ENCODE data around the gene MCCC2.
"Not testable (repeated sequence)": the region's sequence is repeated elsewhere in the genome, so short reads cannot be mapped to it uniquely, and the experiment has no call there.

Gene MCCC2

DNA sequence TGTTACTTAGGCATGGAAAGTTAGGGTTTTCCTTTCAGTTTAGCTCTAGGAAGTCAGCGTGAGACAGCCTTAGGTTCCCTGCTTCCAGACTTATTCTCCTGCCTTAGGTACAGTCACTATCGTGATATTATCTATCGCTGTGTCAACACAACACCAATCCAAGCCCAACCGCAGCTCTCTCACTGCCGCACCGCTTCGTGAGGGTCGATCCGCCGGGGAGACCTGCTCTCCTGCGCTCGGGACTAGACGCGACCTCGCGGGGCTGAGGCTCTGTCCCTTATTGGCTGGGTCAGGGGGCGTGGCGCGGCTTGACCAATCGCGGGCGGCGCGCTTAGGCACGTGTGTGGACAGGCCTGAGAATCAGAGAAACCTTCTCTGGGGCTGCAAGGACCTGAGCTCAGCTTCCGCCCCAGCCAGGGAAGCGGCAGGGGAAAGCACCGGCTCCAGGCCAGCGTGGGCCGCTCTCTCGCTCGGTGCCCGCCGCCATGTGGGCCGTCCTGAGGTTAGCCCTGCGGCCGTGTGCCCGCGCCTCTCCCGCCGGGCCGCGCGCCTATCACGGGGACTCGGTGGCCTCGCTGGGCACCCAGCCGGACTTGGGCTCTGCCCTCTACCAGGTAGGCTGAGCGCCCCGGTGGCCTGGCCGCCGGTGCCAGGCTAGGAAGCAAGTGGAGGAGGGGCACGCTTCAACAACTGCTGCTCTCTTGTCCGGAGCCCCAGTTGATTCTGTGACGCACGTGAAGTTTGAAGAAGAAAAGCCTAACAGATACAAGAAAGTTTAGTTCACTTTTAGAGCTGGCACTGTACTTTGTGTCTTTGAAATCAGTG lies at the start of gene MCCC2:
TSS of gene MCCC2 (plus strand) at position 400 of the 825 bp plus-strand sequence. CDS start at position 486, 86 bp downstream.
- in situ Hi-C loops (cut with HindIII; ENCODE audit: low pct_ligation_motif_present, low pct_unique_long_range_greater_than_20kb, low sequenced_read_pairs): no loop called here
- peak; percentile 95 for DNase-seq

DNA sequence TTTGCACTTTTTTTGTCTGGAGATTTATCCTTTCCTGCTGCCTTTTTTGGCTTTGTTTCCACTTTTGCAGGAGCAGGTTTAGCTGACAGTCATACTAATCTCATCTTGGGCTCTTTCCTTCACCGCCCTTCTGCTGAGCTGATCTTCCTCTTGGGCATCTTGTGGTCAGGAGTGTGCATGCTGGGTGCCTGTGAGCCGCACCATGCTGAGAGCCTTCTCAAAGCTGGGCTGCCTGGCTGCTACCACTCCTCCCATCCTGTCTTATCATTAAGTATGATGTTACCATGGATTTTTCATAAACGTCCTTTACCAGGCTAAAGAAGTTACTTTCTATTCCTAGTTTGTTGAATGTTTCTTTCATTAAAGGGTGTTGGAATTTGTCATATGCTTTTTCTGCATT lies 49.5 kb upstream of the MCCC2 start:
- no peak for DNase-seq
- in situ Hi-C loops (cut with HindIII; ENCODE audit: low pct_ligation_motif_present, low pct_unique_long_range_greater_than_20kb, low sequenced_read_pairs): no loop called here

DNA sequence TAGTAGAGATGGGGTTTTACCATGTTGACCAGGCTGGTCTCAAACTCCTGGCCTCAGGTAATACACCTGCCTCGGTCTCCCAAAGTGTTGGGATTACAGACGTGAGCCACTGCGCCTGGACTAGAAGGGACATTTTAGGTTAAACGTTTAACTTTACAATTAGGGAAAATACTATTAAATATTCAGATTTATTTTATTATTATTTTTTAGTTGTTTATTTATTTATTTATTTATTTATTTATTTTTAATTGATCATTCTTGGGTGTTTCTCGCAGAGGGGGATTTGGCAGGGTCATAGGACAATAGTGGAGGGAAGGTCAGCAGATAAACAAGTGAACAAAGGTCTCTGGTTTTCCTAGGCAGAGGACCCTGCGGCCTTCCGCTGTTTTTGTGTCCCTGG lies 36.3 kb upstream of the MCCC2 start:
- DNase-seq; in situ Hi-C loops (cut with HindIII; ENCODE audit: low pct_ligation_motif_present, low pct_unique_long_range_greater_than_20kb, low sequenced_read_pairs): not testable (repeated sequence)

DNA sequence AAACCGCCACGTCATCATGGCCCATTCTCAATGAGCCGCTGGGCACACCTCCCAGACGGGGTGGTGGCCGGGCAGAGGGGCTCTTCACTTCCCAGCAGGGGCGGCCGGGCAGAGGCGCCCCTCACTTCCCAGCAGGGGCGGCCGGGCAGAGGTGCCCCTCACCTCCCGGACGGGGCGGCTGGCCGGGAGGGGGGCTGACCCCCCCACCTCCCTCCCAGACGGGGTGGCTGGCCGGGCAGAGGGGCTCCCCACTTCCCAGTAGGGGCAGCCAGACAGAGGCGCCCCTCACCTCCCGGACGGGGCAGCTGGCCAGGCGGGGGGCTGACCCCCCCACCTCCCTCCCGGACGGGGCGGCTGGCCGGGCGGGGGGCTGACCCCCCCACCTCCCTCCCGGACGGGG lies 35.6 kb upstream of the MCCC2 start:
- DNase-seq; in situ Hi-C loops (cut with HindIII; ENCODE audit: low pct_ligation_motif_present, low pct_unique_long_range_greater_than_20kb, low sequenced_read_pairs): not testable (repeated sequence)

DNA sequence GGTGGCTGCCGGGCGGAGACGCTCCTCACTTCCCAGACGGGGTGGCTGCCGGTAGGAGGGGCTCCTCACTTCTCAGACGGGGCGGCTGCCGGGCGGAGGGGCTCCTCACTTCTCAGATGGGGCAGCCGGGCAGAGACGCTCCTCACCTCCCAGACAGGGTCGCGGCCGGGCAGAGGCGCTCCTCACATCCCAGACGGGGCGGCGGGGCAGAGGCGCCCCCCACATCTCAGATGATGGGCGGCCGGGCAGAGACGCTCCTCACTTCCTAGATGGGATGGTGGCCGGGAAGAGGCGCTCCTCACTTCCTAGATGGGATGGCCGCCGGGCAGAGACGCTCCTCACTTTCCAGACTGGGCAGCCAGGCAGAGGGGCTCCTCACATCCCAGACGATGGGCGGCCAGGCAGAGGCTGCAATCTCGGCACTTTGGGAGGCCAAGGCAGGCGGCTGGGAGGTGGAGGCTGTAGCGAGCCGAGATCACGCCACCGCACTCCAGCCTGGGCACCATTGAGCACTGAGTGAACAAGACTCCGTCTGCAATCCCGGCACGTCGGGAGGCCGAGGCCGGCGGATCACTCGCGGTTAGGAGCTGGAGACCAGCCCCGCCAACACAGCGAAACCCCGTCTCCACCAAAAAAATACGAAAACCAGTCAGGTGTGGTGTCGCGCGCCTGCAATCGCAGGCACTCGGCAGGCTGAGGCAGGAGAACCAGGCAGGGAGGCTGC lies 35.0 kb upstream of the MCCC2 start:
- in situ Hi-C loops (cut with HindIII; ENCODE audit: low pct_ligation_motif_present, low pct_unique_long_range_greater_than_20kb, low sequenced_read_pairs); DNase-seq: not testable (repeated sequence)

DNA sequence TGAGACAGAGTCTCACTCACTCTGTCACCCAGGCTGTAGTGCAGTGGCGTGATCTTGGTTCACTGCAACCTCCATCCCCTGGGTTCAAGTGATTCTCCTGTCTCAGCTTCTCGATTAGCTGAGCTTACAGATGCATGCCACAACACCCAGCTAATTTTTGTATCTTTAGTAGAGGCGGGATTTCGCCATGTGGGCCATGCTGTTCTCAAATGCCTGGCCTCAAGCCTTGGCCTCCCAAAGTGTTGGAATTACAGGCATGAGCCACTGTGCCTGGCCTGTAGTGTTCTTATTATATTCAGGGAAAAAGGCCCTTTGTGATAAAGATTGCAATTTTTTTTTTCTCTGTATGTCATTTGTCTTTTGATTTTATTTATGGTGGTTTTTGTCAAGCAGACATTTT lies 24.0 kb upstream of the MCCC2 start:
- in situ Hi-C loops (cut with HindIII; ENCODE audit: low pct_ligation_motif_present, low pct_unique_long_range_greater_than_20kb, low sequenced_read_pairs): no loop called here
- DNase-seq: no peak

DNA sequence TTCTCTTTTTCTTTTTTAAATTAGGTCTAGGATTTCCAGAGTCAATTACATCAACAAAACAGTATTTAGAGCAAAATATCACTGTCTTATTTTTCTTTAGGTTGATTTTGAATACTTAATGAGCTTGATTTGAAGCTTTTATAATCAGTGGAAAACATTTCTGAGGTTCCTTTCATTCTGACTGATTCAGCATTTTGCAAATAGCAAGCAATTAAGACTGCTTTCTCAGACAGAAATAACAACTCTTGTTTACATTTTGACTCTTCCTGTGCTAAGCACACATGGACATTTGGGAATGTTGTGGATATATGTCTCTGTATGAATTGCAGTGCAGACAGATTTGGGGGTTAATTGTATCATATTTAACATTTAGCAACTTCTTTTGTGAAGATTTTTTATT lies 22.2 kb upstream of the MCCC2 start:
- in situ Hi-C loops (cut with HindIII; ENCODE audit: low pct_ligation_motif_present, low pct_unique_long_range_greater_than_20kb, low sequenced_read_pairs): no loop called here
- no peak for DNase-seq

DNA sequence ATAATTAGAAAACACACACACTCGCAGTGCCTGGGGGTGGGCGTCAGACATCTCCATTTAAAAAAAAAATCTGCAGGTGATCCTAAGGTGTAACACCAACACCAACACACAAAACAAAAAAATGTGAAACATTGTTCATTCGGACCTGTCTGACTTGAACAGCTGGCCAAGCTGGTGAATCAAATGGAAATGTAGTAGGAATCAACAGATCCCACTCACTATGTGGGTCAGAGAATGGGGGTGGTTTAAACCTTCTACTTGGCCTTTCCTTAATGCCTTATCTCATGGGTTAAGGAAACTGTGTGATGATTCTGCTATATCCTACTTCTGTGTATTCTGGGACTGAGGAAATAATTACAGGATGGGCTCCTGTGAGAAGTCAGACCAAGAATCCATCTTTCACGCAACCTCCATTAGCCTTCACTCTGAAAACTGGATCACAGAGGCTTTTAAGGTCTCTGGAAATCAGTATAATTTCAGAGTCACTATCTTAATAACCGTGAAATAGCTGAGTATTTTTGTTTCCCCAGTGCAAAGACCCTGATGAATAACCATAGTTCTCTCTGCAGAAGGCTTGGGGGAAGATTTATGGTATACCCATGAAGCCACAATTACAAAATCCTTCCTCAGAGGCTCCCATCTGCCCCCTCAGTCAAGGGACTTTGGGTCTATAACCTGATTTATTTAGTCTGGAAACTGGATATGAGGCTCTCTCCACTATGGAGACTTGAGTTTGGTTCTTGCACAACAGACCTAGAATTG lies 17.2 kb upstream of the MCCC2 start:
- DNase-seq: no peak
- in situ Hi-C loops (cut with HindIII; ENCODE audit: low pct_ligation_motif_present, low pct_unique_long_range_greater_than_20kb, low sequenced_read_pairs): no loop called here

DNA sequence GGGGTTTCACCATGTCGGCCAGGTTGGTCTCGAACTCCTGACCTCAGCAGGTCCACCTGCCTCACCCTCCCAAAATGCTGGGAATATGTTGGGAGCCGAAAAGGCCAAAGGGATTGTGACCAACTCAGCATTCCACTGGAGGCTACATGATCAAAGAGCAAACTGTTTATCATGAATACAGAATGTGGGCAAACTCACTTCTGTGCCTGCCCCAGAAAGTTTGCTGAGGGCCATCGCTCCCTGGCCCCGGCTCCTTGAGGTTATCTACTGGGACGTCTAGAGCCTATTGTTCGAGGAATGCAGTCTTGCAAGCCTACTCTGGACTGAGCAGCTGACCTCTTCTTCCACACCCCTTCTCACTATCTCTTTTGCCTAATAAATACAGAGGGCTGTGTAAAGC lies 15.3 kb upstream of the MCCC2 start:
- in situ Hi-C loops (cut with HindIII; ENCODE audit: low pct_ligation_motif_present, low pct_unique_long_range_greater_than_20kb, low sequenced_read_pairs); DNase-seq: not testable (repeated sequence)

DNA sequence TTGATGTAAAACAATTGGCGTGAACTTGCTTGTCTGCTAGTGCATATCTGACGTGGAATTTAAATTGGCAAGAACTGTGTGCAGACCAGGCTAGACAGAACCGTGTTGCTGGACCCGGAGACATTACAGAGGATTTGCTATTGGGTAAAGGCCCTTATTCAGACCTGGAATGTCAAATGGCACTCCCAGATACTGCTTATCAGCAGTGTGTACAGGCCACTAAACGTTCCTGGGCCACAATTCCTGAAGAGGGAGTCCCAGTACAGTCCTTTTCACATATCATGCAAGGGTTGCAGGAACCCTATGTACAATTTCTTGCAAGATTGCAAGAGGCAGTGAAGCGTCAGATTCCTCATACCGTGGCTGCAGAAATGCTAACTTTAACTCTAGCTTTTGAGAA lies 13.5 kb upstream of the MCCC2 start:
- in situ Hi-C loops (cut with HindIII; ENCODE audit: low pct_ligation_motif_present, low pct_unique_long_range_greater_than_20kb, low sequenced_read_pairs): no loop called here
- DNase-seq: no peak

DNA sequence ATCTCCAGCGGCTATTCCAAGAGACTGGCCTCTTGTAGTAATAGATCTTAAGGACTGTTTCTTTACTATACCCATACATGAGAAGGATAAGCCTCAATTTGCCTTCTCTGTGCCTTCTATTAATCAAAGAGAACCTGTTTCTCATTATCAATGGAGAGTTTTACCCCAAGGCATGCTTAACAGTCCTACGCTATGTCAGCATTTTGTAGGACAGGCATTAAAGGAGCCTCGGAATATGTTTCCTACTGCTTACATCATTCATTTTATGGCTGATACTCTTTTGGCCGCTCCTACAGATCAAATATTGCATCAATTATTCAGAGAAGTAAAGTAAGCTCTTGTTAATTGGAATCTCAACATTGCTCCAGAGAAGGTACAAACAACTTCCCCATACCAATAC lies 11.6 kb upstream of the MCCC2 start:
- DNase-seq; in situ Hi-C loops (cut with HindIII; ENCODE audit: low pct_ligation_motif_present, low pct_unique_long_range_greater_than_20kb, low sequenced_read_pairs): not testable (repeated sequence)

DNA sequence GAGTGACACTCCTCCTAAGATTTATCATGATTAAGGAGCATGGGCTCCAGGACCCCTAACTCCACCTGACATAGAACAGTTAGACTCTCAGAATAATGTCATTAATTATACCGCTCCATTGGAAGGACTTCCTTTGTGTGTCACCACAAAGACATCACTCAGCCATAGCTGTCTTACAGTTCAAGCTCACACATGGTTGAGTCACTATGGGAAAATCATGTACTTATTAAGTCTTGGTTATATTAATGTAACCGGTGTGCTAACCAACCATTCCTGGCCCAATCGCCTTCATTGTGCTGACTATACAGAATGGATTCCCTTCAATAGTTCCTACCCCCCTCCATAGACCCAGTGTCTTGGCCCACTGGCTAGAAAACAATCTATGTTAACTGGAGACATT lies 10.9 kb upstream of the MCCC2 start:
- in situ Hi-C loops (cut with HindIII; ENCODE audit: low pct_ligation_motif_present, low pct_unique_long_range_greater_than_20kb, low sequenced_read_pairs): no loop called here
- DNase-seq: peak; percentile 35

DNA sequence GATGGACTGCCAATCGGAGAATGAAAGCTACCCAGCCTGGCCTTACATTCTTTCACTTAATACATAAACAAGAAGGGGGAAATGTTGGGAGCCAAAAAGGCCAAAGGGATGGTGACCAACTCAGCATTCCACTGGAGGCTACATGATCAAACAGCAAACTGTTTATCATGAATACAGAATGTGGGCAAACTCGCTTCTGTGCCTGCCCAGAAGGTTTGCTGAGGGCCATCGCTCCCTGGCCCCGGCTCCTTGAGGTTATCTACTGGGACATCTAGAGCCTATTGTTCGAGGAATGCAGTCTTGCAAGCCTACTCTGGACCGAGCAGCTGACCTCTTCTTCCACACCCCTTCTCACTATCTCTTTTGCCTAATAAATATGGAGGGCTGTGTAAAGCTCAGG lies 9.3 kb upstream of the MCCC2 start:
- in situ Hi-C loops (cut with HindIII; ENCODE audit: low pct_ligation_motif_present, low pct_unique_long_range_greater_than_20kb, low sequenced_read_pairs): not testable (repeated sequence)

DNA sequence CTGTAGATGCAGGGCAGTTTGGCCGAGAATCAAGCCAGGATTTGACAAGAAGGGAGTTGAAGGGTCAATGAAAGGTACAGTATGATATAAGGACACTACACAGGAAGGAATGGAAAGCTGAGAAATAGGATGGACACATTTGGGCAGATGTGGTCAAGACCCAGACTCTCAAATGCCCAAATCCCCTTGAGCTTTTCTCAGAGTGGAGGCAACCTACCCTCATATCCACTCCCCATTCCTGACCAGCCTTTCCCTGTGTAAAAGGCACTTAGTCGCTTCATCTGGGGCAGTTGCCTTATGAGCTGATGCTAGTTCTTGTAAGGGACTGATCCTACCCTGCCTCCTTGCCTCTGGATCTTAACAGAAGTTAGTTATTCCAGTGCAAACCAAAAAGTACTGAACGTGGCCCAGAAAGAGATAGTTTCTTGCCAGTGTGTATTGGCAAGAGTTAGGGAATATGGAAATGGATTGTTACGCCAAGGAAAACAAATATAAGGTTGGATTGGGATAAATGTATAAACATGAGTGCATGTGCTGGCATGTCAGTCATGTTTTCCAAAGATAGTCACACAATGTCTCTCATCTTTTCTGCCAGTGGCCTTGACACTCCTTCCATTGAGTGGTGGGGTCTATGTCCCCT lies 4.1 kb upstream of the MCCC2 start:
- DNase-seq: no peak
- in situ Hi-C loops (cut with HindIII; ENCODE audit: low pct_ligation_motif_present, low pct_unique_long_range_greater_than_20kb, low sequenced_read_pairs): no loop called here

More for the DNA sequence above, 9.3 kb upstream of the MCCC2 start:
- not testable (repeated sequence) for DNase-seq

DNA sequence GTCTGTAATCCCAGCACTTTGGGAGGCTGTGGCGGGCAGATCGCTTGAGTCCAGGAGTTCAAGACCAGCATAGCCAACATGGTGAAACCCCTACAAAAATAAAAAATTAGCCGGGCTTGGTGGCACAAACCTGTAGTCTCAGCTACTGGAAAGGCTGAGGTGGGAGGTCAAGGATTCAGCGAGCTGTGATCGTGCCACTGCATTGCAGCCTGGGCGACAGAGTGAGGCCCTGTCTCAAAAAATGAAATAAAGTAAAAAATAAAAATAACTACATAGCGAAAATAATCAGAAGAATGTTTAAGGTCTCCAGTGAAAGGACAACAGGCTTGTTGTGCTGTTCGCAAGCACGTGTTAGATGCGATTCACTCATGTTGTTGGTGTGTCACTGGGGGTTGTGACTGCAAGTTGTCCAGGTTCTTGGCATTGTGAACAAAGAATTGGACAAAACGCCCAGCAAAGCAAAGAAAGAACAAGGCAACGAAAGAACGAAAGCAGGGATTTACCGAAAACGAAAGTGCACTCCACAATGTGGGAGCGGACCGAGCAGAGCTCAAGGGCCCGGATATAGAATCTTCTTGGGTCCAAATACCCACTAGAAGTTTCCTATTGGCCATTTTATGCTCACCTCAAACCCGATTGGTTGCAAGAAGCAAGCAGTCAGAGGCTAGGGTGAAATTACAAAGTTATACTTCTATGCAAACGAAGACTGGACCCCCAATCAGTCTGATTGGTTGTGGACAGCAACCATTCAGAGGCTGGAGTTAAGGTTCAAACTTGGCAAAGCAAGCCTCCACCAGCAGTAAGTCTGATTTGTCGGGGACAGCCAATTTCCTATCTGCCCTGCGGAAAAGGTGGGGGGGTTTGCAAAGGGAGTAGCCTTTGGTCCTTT lies 844 bp upstream of the MCCC2 start:
- peak; percentile 44 for DNase-seq
- in situ Hi-C loops (cut with HindIII; ENCODE audit: low pct_ligation_motif_present, low pct_unique_long_range_greater_than_20kb, low sequenced_read_pairs): no loop called here

DNA sequence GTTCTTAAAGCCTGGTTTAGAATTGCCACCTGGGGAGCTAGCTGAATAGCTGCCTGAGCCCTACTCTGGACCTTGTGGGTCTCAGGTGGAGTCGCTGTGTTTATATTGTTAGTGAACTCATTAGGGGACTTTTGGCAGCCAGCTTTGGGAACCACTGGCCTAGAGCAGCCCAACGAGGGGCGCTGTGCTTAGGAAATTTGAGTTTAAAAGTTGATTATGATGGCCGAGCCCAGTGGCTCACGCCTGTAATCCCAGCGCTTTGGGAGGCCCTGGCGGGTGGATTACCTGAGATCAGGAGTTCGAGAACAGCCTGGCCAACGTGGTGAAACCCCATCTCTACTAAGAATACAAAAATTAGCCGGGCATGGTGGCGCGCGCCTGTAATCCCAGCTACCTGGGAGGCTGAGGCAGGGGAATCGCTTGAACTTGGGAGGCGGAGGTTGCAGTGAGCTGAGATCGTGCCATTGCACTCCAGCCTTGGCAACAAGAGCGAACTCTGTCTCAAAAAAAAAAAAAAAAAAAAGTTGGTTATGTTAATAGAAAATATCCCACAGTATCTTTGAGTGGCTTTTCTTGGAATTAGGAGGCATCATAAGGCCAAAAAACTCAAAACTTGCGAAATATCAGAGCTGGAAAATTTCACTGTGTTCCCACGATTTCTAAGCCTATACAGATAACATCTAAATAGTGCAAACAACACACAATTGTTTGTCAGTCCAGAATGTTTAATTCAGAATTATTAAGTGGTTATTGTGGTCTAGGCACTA lies 809 bp downstream of the MCCC2 start:
- in situ Hi-C loops (cut with HindIII; ENCODE audit: low pct_ligation_motif_present, low pct_unique_long_range_greater_than_20kb, low sequenced_read_pairs): no loop called here
- DNase-seq: no peak

DNA sequence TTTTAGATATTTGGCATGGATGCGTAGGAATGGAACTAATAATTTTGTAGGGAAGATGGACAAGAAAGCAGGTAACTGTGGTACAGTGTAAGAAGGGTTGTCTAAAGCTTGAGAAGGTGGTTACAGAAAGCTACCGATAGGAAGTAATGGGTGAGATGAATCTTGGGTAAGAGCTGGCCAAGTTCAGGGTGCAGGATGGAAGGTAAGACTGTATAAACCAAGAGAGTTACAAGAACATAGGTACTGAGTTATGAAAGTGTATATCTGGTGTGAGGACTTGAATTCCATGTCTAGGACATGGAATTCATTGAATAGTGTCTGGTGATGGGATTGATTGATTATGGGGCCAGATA lies 1.4 kb downstream of the MCCC2 start:
- in situ Hi-C loops (cut with HindIII; ENCODE audit: low pct_ligation_motif_present, low pct_unique_long_range_greater_than_20kb, low sequenced_read_pairs): no loop called here
- DNase-seq: no peak

All from ACHN (cell line).